ENCODE measurements around the gene OPN1SW.

The OPN1SW gene

DNA sequence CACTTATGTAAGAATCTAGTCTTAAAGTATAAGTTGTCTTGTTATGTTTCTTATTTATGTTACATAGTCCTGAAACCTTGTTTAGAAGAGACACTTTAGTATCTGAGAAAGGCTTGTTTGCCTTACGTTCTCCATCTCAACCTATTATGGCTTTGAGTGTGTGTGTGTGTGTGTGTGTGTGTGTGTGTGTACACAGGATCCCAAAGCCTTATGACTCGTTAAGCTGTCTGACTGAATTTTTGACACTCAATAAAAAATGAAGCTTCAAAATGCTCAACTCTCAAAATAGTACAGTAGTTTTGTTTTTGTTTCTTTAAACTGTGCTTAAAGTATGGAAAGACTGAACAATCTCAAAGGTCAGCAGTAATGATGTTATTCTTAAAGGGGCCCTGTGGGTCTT, 18.4 kb downstream of the OPN1SW start:
- DNase-seq = no peak

- DNase-seq = no peak
Observed at GRCh38 chr7:128755819-128756476, 19.6 kb downstream of the OPN1SW start.

DNA sequence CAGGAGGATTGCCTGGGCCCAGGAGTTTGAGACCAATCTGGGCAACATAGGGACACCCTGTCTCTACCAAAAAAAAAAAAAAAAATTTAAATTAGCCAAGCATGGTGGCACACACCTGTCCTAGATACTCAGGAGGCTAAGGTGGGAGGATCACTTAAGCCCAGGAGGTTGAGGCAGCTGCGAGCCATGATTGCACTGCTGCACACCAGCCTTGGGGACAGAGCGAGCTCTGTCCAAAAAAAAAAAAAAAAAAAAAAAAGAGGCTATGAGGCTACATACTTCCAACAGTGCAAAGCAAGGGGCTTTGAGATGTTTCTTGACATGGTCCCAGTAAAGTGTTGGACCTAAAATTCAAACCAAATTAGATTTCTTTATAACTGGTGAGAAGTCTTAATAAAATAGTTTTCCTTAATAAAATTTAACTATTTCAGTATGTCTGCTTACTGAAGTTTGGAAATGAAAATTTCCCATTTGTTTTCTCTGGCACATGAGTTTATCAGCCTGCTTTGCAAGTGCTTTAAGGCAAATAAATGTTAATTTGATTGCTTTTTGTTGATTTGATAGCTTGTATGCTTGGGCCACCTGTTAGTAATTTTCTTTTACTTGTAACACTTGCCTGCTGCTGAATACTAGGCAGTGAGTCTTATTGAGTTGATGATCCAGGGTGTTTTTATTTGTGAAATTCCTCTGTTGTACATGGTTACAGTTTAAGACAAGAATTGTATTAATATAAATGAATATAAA, 20.3 kb downstream of the OPN1SW start:
- no peak for DNase-seq

DNA sequence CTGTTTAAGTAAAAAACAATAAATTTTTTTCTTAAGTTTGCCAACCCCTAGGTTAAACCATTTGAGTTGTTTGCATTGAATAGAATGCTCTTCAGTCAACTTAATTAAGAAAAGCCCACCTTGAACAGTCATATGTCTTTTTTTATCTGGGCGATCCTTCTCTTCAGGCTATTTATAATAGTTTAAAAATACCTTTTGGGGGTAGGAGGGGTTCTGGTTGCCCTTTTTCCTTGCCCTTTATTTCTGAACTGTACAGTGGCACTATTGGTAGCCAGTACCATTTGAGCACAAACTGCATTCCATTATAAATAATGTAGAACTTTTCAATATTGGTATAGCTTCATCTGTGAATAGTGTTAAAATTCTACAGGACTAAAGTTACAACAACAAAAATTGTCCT, 23.3 kb downstream of the OPN1SW start:
- no peak for DNase-seq

DNA sequence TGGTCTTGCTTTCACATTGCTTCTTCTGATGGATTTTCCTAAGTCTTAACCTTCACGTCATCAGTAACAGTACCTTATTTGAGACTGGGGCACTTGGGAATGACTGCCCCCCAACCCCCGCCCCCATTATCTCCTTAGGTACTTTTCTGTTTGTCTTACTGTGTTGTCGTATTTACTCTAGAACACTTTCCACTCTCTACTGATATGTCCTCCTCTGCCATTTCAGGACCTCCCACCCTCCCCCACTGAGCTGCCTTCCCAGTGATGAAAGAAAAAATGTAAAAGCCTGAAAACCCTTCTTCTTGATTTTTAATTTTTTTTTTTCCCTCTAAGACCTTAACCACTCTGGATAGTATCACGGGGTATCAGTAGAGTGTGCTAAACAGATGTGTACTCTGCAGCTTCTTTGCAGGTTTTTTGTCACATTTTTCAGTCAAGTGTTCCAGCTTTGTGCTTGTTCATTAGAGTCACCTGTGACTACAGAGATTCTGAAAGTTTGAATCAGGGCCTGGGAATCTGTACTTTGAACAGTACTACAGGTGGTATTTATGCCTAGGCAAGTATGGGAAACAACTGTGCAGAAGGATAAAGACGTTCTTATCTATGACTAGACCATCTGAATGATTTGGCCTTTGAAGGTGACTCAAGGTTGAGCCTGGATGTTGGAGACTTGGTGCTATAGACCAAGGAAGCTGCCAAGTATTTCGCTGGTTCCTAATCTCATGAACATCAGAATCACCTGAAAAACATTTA, 28.1 kb downstream of the OPN1SW start:
- no peak for DNase-seq

- DNase-seq = no peak
Observed at GRCh38 chr7:128745706-128746105, 29.9 kb downstream of the OPN1SW start.

GRCh38 chr7:128744366-128744905, 31.2 kb downstream of the OPN1SW start:
- DNase-seq = no peak

- DNase-seq = peak in 1 of 2 experiments; percentile 16
Observed at GRCh38 chr7:128743112-128743772, 32.4 kb downstream of the OPN1SW start.

- DNase-seq = no peak
Observed at GRCh38 chr7:128742206-128742605, 33.4 kb downstream of the OPN1SW start.

- DNase-seq = no peak
Observed at GRCh38 chr7:128741491-128741890, 34.1 kb downstream of the OPN1SW start.

DNA sequence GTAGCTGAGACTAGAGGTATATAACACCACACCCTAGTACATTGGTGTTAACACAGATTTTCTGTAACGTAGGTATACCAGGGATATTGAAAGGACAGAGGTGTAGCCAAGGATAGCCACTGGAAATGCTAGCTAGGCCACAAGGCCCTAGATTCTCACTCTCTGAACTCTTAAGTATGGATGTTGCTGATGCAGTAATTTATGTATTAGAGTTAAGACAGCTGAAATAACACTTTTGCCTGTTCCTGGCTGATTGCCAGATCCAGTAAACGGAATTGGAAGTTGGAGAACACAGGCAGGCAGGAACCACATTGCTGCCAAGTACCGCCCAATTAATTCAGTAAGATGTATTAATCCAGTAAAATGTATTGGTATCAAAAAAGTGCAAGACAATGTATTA, 34.6 kb downstream of the OPN1SW start:
- no peak for DNase-seq

DNA sequence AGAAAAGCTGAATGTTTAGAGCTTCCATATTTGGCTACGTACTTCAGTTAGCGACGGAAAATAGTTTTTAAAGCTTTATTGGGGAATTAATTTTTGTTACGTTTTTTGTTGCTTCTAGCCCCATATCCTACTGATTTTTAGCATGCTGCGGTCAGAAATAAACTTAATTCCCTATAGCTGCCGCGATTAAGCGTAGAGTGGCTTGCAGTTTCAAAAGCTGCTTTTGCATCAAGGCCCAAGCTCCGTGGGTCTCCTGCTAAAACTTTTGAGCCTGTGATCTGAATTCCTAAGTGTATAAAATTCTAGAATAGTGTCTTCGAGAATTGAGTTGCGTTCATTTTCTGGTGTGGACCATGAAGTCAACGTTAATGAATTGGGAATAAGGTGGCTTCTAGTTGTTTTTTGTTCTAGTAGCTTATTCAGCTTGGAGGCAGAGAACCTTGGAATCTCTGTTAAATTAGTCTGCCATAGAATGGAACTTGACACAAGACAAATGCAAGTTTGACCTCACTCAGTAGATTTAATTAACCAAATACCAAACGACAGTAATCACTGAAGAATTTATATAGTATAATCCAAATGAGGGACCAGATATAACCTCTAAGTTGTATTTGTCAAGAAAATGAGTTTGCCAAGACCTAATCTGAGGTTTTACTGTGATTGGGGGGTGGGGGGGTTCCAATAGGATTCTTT, 35.5 kb downstream of the OPN1SW start:
- DNase-seq = no peak

- DNase-seq = peak; percentile 92 to 94
Observed at GRCh38 chr7:128739048-128739962, 36.3 kb downstream of the OPN1SW start, which contains the start of gene CALU. CALU (plus strand) TSS chr7:128739359; CDS start chr7:128748584, 9,225 bp downstream.

- peak; percentile 59 to 66 for DNase-seq
Observed at GRCh38 chr7:128738570-128739047, 37.0 kb downstream of the OPN1SW start.

- DNase-seq = no peak
Observed at GRCh38 chr7:128737867-128738385, 37.7 kb downstream of the OPN1SW start.

- no peak for DNase-seq
Observed at GRCh38 chr7:128737441-128737840, 38.2 kb downstream of the OPN1SW start.

- DNase-seq = peak; percentile 34 to 38
Observed at GRCh38 chr7:128735436-128735835, 40.2 kb downstream of the OPN1SW start.

GRCh38 chr7:128734890-128735289, 40.7 kb downstream of the OPN1SW start:
- DNase-seq = peak in 1 of 2 experiments; percentile 25

DNA sequence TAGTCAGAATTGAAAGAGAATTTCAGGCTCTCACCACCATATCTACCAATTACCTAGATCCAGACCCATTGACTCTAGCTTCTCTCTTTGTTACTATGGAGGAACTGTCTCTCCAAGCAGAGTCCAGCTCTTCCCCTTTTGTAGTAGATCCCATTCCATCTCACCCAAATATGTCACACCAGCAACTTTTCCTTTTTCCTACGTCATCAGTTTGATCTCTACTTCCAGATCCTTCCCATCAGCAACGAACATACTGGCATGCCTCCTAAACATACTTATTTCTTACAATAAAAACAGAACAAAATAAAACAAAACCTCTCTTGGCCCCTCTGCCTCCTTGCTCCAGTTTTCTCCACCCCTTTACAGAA, 42.3 kb downstream of the OPN1SW start:
- no peak for DNase-seq

- no peak for DNase-seq
Observed at GRCh38 chr7:128732521-128733277, 42.9 kb downstream of the OPN1SW start.
